GM23338 (cell line): ENCODE measurements around the gene BTBD19. TPM values are rescaled to one million over a fixed set of nuclear protein-coding genes. Genes with fewer than 3 reads are reported as not detected.

Source experiments
- ATAC-seq: fragments of 200-7000 bp; cut with Tn5 transposase; 3 replicates; pipeline ENCODE4 v1.9.1; 2020
- DNase-seq: peaks from one replicate; pipeline ENCODE4 v3.0.0-alpha.2; 2015; ENCODE audit warnings: low spot score
- H2AFZ ChIP-seq: fragments of 200-600 bp; sonication (generic); 2 replicates; pipeline ENCODE4 v1.8.0; 2016; ENCODE audit warnings: antibody characterized with exemption, mild to moderate bottlenecking, moderate library complexity
- H3F3A ChIP-seq: fragments of 200-600 bp; sonication (generic); replicated peaks from 2 replicates; pipeline ENCODE4 v1.8.0; 2017; ENCODE audit warnings: antibody characterized with exemption, mixed run types, low read depth
- H3K27ac ChIP-seq: fragments of 200-600 bp; sonication (generic); 2 replicates; pipeline ENCODE4 v1.6.1; 2016; ENCODE audit warnings: low read depth
- H3K27me3 ChIP-seq: fragments of 200-600 bp; sonication (generic); 2 replicates; pipeline ENCODE4 v1.8.0; 2016; ENCODE audit warnings: mild to moderate bottlenecking, mixed run types, moderate library complexity; ENCODE audit not compliant: insufficient read depth
- H3K36me3 ChIP-seq: fragments of 200-600 bp; sonication (generic); 2 replicates; pipeline ENCODE4 v1.8.0; 2016; ENCODE audit warnings: mild to moderate bottlenecking; ENCODE audit not compliant: insufficient read depth
- H3K4me1 ChIP-seq: fragments of 200-600 bp; sonication (generic); 2 replicates; pipeline ENCODE4 v1.8.0; 2016; ENCODE audit warnings: mild to moderate bottlenecking, moderate library complexity; ENCODE audit not compliant: insufficient read depth
- H3K4me2 ChIP-seq: fragments of 200-600 bp; sonication (generic); 2 replicates; pipeline ENCODE4 v1.7.1; 2017; ENCODE audit warnings: mixed run types
- H3K4me3 ChIP-seq: fragments of 200-600 bp; sonication (generic); 2 replicates; pipeline ENCODE4 v1.6.1; 2016; ENCODE audit warnings: mixed run types
- H3K79me2 ChIP-seq: fragments of 200-600 bp; sonication (generic); replicated peaks from 2 replicates; pipeline ENCODE4 v1.8.0; 2017; ENCODE audit warnings: mild to moderate bottlenecking; ENCODE audit not compliant: insufficient read depth
- H3K9me2 ChIP-seq: fragments of 200-600 bp; sonication (generic); 2 replicates; pipeline ENCODE4 v1.8.0; 2017; ENCODE audit not compliant: insufficient read depth
- H4K20me1 ChIP-seq: fragments of 200-600 bp; sonication (generic); replicated peaks from 2 replicates; pipeline ENCODE4 v1.8.0; 2017; ENCODE audit warnings: mild to moderate bottlenecking; ENCODE audit not compliant: insufficient read depth
- H3K27ac Mint-ChIP-seq: 2 replicates; pipeline ENCODE4 v1.8.0; 2020; ENCODE audit warnings: inconsistent platforms, mild to moderate bottlenecking, moderate library complexity, mixed read lengths
- H3K27me3 Mint-ChIP-seq: 3 replicates; pipeline ENCODE4 v1.8.0; 2022; ENCODE audit warnings: low read depth, mild to moderate bottlenecking, moderate library complexity, mixed read lengths, inconsistent platforms; ENCODE audit not compliant: insufficient read depth, poor library complexity
- H3K36me3 Mint-ChIP-seq: 3 replicates; pipeline ENCODE4 v1.8.0; 2021; ENCODE audit warnings: low read depth, mild to moderate bottlenecking, inconsistent platforms, moderate library complexity, mixed read lengths
- H3K4me1 Mint-ChIP-seq: 3 replicates; pipeline ENCODE4 v1.8.0; 2020; ENCODE audit warnings: mild to moderate bottlenecking, inconsistent platforms, mixed read lengths
- H3K4me3 Mint-ChIP-seq: 3 replicates; pipeline ENCODE4 v1.8.0; 2021; ENCODE audit warnings: moderate library complexity, mild to moderate bottlenecking, inconsistent platforms, mixed read lengths
- H3K9me3 Mint-ChIP-seq: 3 replicates; pipeline ENCODE4 v1.8.0; 2020; ENCODE audit warnings: moderate library complexity, mild to moderate bottlenecking, inconsistent platforms, mixed read lengths
- CREB1 ChIP-seq: fragments of 250-450 bp; sonication (Bioruptor Pico); IDR thresholded peaks from 2 replicates; pipeline ENCODE4 v1.5.0; 2020; ENCODE audit warnings: low read depth, mild to moderate bottlenecking, moderate library complexity
- EZH2 ChIP-seq: fragments of 200-600 bp; sonication (generic); IDR thresholded peaks from one replicate; pipeline ENCODE4 v1.8.0; 2017; ENCODE audit warnings: antibody characterized with exemption, mild to moderate bottlenecking, low read depth; ENCODE audit not compliant: unreplicated experiment
- EZH2phosphoT487 ChIP-seq: fragments of 200-600 bp; sonication (generic); IDR thresholded peaks from one replicate; pipeline ENCODE4 v1.8.1; 2018; ENCODE audit warnings: antibody characterized with exemption; ENCODE audit not compliant: unreplicated experiment
- NANOG ChIP-seq: IDR thresholded peaks from 2 replicates; pipeline ENCODE4 v1.6.1; 2016; ENCODE audit warnings: antibody characterized with exemption, borderline replicate concordance
- POLR2AphosphoS5 ChIP-seq: IDR thresholded peaks from 2 replicates; pipeline ENCODE4 v1.6.1; 2016; ENCODE audit warnings: antibody characterized with exemption, low read depth
- STAT1 ChIP-seq: IDR thresholded peaks from one replicate; pipeline ENCODE4 v1.6.1; 2016; ENCODE audit warnings: antibody characterized with exemption; ENCODE audit not compliant: unreplicated experiment
- ZNF114 ChIP-seq: fragments of 250-450 bp; sonication (Bioruptor Pico); IDR thresholded peaks from 2 replicates; pipeline ENCODE4 v1.5.0; 2020; ENCODE audit warnings: mild to moderate bottlenecking, moderate library complexity
- ZNF331 ChIP-seq: fragments of 250-450 bp; sonication (Bioruptor Pico); IDR thresholded peaks from 2 replicates; pipeline ENCODE4 v1.5.0; 2020; ENCODE audit warnings: low read depth, mild to moderate bottlenecking, moderate library complexity
- polyA plus RNA-seq: library from polyadenylated mRNA; unstranded; fragments of >200 nt; fragmentation: Nextera tagmentation; extraction: Ambion mirVana; gene quantifications from 2 replicates; pipeline ENCODE4 v1.2.1, GENCODE V29; 2016
- total RNA-seq: library from RNA; depleted of rRNA; stranded (reverse); fragments of >200 nt; shearing (Covaris generic); gene quantifications from 2 replicates; pipeline ENCODE4 v1.2.3, GENCODE V29; 2014
- TF ChIP-seq, protein P1 (sequence below): IDR thresholded peaks from 2 replicates; pipeline ENCODE4 v1.6.1; 2016; ENCODE audit warnings: antibody characterized with exemption
- TF ChIP-seq, protein P2 (sequence below): IDR thresholded peaks from one replicate; pipeline ENCODE4 v1.6.1; 2018; ENCODE audit warnings: antibody characterized with exemption; ENCODE audit not compliant: unreplicated experiment
- TF ChIP-seq, protein P3 (sequence below), 2 experiments: fragments of 200-600 bp in 1 of 2; sonication (generic) in 1 of 2; conservative IDR thresholded peaks; 2 replicates each; pipeline versions ENCODE4 v1.5.1 to v1.6.1; 2016 to 2017; ENCODE audit warnings: antibody characterized with exemption in 2 of 2, low read depth in 2 of 2, mild to moderate bottlenecking in 2 of 2, moderate library complexity in 1 of 2
- TF ChIP-seq, protein P4 (sequence below): fragments of 250-450 bp; sonication (Bioruptor Pico); IDR thresholded peaks from 2 replicates; pipeline ENCODE4 v1.5.0; 2020; ENCODE audit warnings: mild to moderate bottlenecking, moderate library complexity

BTBD19 gene
- total and polyA plus RNA-seq, 2 experiments from 2014 or later, result 0.37 to 0.66 TPM

DNA sequence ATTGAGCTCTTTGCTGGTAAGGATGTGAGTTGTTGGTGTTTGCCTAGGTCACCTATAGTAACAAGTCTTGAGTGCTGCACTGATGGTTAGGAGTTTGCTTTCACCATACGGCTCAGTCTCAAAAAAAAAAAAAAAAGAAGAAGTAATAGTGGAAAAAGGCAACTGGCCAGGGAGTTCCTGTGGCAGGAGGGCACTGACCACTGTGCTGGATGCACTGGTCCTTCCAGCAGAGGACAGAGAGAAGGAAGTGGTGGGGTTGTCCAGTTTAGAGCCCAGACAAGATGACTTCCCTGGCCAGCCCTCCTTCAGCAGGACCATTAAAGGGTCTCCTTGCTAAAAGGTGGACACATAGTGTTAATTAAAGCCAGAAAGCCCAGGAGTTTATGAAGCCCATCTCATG lies 46.6 kb downstream of the BTBD19 start (continued):
- TF ChIP-seq ZNF331 (CRISPR knock-in tag) (no peak), EZH2phosphoT487 (no peak)
- TF ChIP-seq, protein P1, sequence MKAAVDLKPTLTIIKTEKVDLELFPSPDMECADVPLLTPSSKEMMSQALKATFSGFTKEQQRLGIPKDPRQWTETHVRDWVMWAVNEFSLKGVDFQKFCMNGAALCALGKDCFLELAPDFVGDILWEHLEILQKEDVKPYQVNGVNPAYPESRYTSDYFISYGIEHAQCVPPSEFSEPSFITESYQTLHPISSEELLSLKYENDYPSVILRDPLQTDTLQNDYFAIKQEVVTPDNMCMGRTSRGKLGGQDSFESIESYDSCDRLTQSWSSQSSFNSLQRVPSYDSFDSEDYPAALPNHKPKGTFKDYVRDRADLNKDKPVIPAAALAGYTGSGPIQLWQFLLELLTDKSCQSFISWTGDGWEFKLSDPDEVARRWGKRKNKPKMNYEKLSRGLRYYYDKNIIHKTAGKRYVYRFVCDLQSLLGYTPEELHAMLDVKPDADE, result no peak

DNA sequence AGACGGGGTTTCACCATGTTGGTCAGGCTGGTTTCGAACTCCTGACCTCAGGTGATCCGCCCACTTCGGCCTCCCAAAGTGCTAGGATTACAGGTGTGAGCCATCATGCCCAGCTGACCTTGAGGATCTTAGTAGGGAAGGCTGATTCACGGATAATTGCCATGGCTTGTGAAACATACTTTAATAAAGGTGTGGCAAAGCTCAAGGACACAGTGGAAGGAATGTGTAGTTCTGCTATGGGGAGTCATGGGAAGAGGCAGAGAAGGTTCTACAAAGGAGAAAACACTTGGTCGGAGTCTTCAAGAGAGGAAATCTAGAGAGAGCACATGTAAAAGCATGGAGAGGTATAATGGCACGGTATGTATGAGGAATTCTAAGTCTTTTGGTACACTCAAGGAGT lies 47.4 kb downstream of the BTBD19 start:
- H3K36me3 Mint-ChIP-seq, result peaks cover 3% of the 10 kb centered on the region
- no peaks in the 10 kb centered on the region for H3K9me3 Mint-ChIP-seq
- H3K27ac ChIP-seq, result no peak overlapping the region
- H3K4me3 Mint-ChIP-seq, result no peak overlapping the region
- H3K4me1 ChIP-seq, result peaks cover 4% of the 10 kb centered on the region; the same call in 1 of the 2 replicates
- H3K4me1 Mint-ChIP-seq, result peaks cover 4% of the 10 kb centered on the region; the same call in 2 of the 3 replicates
- ATAC-seq (no peak), DNase-seq (no peak)
- H2AFZ ChIP-seq, result no peak overlapping the region
- H3K4me2 ChIP-seq, result no peak overlapping the region
- H3F3A ChIP-seq, result no peaks in the 10 kb centered on the region
- no peaks in the 10 kb centered on the region for H3K27me3 ChIP-seq
- no peaks in the 10 kb centered on the region for H3K79me2 ChIP-seq
- no peaks in the 10 kb centered on the region for H3K27me3 Mint-ChIP-seq
- no peak overlapping the region for H3K4me3 ChIP-seq
- no peaks in the 10 kb centered on the region for H3K36me3 ChIP-seq
- H3K9me2 ChIP-seq, result no peaks in the 10 kb centered on the region
- H3K27ac Mint-ChIP-seq, result no peak overlapping the region
- H4K20me1 ChIP-seq, result no peaks in the 10 kb centered on the region
- TF ChIP-seq, protein P2, sequence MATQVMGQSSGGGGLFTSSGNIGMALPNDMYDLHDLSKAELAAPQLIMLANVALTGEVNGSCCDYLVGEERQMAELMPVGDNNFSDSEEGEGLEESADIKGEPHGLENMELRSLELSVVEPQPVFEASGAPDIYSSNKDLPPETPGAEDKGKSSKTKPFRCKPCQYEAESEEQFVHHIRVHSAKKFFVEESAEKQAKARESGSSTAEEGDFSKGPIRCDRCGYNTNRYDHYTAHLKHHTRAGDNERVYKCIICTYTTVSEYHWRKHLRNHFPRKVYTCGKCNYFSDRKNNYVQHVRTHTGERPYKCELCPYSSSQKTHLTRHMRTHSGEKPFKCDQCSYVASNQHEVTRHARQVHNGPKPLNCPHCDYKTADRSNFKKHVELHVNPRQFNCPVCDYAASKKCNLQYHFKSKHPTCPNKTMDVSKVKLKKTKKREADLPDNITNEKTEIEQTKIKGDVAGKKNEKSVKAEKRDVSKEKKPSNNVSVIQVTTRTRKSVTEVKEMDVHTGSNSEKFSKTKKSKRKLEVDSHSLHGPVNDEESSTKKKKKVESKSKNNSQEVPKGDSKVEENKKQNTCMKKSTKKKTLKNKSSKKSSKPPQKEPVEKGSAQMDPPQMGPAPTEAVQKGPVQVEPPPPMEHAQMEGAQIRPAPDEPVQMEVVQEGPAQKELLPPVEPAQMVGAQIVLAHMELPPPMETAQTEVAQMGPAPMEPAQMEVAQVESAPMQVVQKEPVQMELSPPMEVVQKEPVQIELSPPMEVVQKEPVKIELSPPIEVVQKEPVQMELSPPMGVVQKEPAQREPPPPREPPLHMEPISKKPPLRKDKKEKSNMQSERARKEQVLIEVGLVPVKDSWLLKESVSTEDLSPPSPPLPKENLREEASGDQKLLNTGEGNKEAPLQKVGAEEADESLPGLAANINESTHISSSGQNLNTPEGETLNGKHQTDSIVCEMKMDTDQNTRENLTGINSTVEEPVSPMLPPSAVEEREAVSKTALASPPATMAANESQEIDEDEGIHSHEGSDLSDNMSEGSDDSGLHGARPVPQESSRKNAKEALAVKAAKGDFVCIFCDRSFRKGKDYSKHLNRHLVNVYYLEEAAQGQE, result no peak
- TF ChIP-seq EZH2phosphoT487 (no peak), POLR2AphosphoS5 (no peak), ZNF114 (CRISPR knock-in tag) (no peak), STAT1 (no peak), CREB1 (no peak), NANOG (no peak), EZH2 (no peak)
- TF ChIP-seq, protein P3, sequence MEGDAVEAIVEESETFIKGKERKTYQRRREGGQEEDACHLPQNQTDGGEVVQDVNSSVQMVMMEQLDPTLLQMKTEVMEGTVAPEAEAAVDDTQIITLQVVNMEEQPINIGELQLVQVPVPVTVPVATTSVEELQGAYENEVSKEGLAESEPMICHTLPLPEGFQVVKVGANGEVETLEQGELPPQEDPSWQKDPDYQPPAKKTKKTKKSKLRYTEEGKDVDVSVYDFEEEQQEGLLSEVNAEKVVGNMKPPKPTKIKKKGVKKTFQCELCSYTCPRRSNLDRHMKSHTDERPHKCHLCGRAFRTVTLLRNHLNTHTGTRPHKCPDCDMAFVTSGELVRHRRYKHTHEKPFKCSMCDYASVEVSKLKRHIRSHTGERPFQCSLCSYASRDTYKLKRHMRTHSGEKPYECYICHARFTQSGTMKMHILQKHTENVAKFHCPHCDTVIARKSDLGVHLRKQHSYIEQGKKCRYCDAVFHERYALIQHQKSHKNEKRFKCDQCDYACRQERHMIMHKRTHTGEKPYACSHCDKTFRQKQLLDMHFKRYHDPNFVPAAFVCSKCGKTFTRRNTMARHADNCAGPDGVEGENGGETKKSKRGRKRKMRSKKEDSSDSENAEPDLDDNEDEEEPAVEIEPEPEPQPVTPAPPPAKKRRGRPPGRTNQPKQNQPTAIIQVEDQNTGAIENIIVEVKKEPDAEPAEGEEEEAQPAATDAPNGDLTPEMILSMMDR (conservative IDR thresholded peaks at IDR 0.05; ENCODE audit: low read depth in 2 of 2), result no peak
- TF ChIP-seq, protein P1, result no peak
- TF ChIP-seq, protein P4, sequence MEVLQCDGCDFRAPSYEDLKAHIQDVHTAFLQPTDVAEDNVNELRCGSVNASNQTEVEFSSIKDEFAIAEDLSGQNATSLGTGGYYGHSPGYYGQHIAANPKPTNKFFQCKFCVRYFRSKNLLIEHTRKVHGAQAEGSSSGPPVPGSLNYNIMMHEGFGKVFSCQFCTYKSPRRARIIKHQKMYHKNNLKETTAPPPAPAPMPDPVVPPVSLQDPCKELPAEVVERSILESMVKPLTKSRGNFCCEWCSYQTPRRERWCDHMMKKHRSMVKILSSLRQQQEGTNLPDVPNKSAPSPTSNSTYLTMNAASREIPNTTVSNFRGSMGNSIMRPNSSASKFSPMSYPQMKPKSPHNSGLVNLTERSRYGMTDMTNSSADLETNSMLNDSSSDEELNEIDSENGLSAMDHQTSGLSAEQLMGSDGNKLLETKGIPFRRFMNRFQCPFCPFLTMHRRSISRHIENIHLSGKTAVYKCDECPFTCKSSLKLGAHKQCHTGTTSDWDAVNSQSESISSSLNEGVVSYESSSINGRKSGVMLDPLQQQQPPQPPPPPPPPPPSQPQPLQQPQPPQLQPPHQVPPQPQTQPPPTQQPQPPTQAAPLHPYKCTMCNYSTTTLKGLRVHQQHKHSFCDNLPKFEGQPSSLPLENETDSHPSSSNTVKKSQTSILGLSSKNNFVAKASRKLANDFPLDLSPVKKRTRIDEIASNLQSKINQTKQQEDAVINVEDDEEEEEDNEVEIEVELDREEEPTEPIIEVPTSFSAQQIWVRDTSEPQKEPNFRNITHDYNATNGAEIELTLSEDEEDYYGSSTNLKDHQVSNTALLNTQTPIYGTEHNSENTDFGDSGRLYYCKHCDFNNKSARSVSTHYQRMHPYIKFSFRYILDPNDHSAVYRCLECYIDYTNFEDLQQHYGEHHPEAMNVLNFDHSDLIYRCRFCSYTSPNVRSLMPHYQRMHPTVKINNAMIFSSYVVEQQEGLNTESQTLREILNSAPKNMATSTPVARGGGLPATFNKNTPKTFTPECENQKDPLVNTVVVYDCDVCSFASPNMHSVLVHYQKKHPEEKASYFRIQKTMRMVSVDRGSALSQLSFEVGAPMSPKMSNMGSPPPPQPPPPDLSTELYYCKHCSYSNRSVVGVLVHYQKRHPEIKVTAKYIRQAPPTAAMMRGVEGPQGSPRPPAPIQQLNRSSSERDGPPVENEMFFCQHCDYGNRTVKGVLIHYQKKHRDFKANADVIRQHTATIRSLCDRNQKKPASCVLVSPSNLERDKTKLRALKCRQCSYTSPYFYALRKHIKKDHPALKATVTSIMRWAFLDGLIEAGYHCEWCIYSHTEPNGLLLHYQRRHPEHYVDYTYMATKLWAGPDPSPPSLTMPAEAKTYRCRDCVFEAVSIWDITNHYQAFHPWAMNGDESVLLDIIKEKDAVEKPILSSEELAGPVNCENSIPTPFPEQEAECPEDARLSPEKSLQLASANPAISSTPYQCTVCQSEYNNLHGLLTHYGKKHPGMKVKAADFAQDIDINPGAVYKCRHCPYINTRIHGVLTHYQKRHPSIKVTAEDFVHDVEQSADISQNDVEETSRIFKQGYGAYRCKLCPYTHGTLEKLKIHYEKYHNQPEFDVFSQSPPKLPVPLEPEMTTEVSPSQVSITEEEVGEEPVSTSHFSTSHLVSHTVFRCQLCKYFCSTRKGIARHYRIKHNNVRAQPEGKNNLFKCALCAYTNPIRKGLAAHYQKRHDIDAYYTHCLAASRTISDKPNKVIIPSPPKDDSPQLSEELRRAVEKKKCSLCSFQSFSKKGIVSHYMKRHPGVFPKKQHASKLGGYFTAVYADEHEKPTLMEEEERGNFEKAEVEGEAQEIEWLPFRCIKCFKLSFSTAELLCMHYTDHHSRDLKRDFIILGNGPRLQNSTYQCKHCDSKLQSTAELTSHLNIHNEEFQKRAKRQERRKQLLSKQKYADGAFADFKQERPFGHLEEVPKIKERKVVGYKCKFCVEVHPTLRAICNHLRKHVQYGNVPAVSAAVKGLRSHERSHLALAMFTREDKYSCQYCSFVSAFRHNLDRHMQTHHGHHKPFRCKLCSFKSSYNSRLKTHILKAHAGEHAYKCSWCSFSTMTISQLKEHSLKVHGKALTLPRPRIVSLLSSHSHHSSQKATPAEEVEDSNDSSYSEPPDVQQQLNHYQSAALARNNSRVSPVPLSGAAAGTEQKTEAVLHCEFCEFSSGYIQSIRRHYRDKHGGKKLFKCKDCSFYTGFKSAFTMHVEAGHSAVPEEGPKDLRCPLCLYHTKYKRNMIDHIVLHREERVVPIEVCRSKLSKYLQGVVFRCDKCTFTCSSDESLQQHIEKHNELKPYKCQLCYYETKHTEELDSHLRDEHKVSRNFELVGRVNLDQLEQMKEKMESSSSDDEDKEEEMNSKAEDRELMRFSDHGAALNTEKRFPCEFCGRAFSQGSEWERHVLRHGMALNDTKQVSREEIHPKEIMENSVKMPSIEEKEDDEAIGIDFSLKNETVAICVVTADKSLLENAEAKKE (CRISPR knock-in tag), result no peak
